Right lobe of liver (tissue), 4 donors: ENCODE data around the gene ALDH1A1.

Experiments
- CTCF ChIP-seq, 4 donors: fragments of 200-600 bp in 3 of 4; fragments of 450-650 bp in 1 of 4; IDR thresholded peaks; one replicate each; pipeline versions ENCODE4 v1.5.1 to v1.8.0; 2016 to 2022; ENCODE audit warnings: antibody characterized with exemption in 4 of 4, mild to moderate bottlenecking in 2 of 4
- POLR2A ChIP-seq: fragments of 450-650 bp; IDR thresholded peaks from one replicate; pipeline ENCODE4 v1.6.1; 2017; ENCODE audit warnings: antibody characterized with exemption, mild to moderate bottlenecking
- donor health status: DM: no; HTN: no; CAD: no.
- donor health status: DM: no; HTN: no; CAD: no.
- donor health status: DM: no; HTN: yes; CAD: no.

- TF ChIP-seq CTCF (IDR thresholded peaks at IDR 0.05) (no peak), POLR2A (no peak)
These were observed 30.8 kb downstream of the ALDH1A1 start for GRCh38 chr9:72921888-72922654.
